Tibial nerve (tissue), 4 donors: ENCODE measurements around the gene TMCC1. TPM values are rescaled to one million over a fixed set of nuclear protein-coding genes. Genes with fewer than 3 reads are reported as not detected.

ENCODE experiments used
- DNase-seq, 2 donors: peaks; one replicate each; pipeline ENCODE4 v3.0.0-alpha.2; 2019; ENCODE audit warnings: low spot score in 2 of 2
- H3K27ac ChIP-seq, 4 donors: fragments of 200-600 bp; sonication (generic) in 3 of 4; one replicate each; pipeline ENCODE4 v1.5.1; 2017 to 2019; ENCODE audit warnings: mild to moderate bottlenecking in 1 of 4
- H3K27me3 ChIP-seq, 2 donors: fragments of 200-600 bp; sonication (generic) in 1 of 2; one replicate each; pipeline versions ENCODE4 v1.5.1 to v1.6.0; 2017 to 2019
- H3K36me3 ChIP-seq, 3 donors: fragments of 200-600 bp; sonication (generic); one replicate each; pipeline ENCODE4 v1.5.1; 2018 to 2019
- H3K4me1 ChIP-seq, 4 donors: fragments of 200-600 bp; sonication (generic) in 3 of 4; one replicate each; pipeline ENCODE4 v1.5.1; 2017 to 2019
- H3K4me3 ChIP-seq, 4 donors: fragments of 200-600 bp; sonication (generic) in 3 of 4; one replicate each; pipeline ENCODE4 v1.5.1; 2017 to 2019; ENCODE audit warnings: mild to moderate bottlenecking in 1 of 4, moderate library complexity in 1 of 4
- H3K9me3 ChIP-seq, 4 donors: fragments of 200-600 bp; sonication (generic) in 3 of 4; one replicate each; pipeline ENCODE4 v1.5.1; 2017 to 2019
- EP300 ChIP-seq, 2 donors: sonication (generic); formaldehyde crosslinking; IDR thresholded peaks; one replicate each; pipeline ENCODE4 v1.6.1; 2017; ENCODE audit warnings: antibody characterized with exemption in 2 of 2, mild to moderate bottlenecking in 1 of 2
- POLR2A ChIP-seq, 2 donors: fragments of 450-650 bp; IDR thresholded peaks; one replicate each; pipeline ENCODE4 v1.6.1; 2017; ENCODE audit warnings: antibody characterized with exemption in 2 of 2, mild to moderate bottlenecking in 2 of 2, moderate library complexity in 2 of 2
- WGBS, 2 donors: methylation state at CpG; one replicate each; pipeline ENCODE4 v1.1.5; 2018; 5-methylcytosine and 5-hydroxymethylcytosine counted together
- total RNA-seq, 4 donors: library from RNA; depleted of rRNA; stranded (reverse); fragments of >200 nt; gene quantifications; one replicate each; pipeline ENCODE4 v1.1.0, GENCODE V29; 2016
- TF ChIP-seq, protein P1 (sequence below), 5 experiments: fragments of 200-600 bp in 3 of 5; fragments of 450-650 bp in 2 of 5; sonication (generic) in 3 of 5; IDR thresholded peaks; one replicate each; pipeline ENCODE4 v1.5.1; 2016 to 2019; ENCODE audit warnings: antibody characterized with exemption in 5 of 5, mild to moderate bottlenecking in 3 of 5, moderate library complexity in 2 of 5

Gene TMCC1
- total RNA-seq, 4 donors from 2014 or later, result 19.9 to 27.9 (median 23.1) TPM

DNA sequence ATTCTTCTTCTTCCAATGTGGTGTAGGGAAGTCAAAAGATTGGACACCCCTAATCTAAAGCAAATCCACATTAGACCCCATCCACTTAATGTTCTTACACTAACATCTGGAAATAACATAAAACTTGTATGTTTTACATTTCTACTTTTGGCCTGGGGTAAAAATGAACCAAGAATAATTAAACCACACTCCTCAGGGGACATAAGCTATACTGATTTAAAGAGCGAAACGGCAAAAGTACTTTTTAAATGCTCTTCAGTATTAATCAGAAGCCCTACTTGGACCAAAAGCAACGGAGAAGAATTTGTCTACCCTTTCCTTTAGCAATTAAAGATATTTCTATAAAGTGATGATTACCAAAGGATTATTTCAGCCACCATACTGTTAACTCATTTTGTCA is 123.9 kb downstream of the TMCC1 start:
- H3K27ac ChIP-seq, result no peak overlapping the region
- H3K4me3 ChIP-seq, result no peak overlapping the region
- 80 to 85% methylated on average over 3 of the region's 3 CpGs for WGBS, 2 donors
- TF ChIP-seq EP300 (IDR thresholded peaks at IDR 0.05) (no peak), POLR2A (IDR thresholded peaks at IDR 0.05) (no peak)
- TF ChIP-seq, protein P1, sequence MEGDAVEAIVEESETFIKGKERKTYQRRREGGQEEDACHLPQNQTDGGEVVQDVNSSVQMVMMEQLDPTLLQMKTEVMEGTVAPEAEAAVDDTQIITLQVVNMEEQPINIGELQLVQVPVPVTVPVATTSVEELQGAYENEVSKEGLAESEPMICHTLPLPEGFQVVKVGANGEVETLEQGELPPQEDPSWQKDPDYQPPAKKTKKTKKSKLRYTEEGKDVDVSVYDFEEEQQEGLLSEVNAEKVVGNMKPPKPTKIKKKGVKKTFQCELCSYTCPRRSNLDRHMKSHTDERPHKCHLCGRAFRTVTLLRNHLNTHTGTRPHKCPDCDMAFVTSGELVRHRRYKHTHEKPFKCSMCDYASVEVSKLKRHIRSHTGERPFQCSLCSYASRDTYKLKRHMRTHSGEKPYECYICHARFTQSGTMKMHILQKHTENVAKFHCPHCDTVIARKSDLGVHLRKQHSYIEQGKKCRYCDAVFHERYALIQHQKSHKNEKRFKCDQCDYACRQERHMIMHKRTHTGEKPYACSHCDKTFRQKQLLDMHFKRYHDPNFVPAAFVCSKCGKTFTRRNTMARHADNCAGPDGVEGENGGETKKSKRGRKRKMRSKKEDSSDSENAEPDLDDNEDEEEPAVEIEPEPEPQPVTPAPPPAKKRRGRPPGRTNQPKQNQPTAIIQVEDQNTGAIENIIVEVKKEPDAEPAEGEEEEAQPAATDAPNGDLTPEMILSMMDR (IDR thresholded peaks at IDR 0.05), result no peak
- no peaks in the 10 kb centered on the region for H3K36me3 ChIP-seq
- H3K9me3 ChIP-seq, result no peaks in the 10 kb centered on the region
- H3K27me3 ChIP-seq, result no peaks in the 10 kb centered on the region
- peaks cover 0 to 18% (median 8%) of the 10 kb centered on the region in 4 donors for H3K4me1 ChIP-seq
- no peak for DNase-seq

DNA sequence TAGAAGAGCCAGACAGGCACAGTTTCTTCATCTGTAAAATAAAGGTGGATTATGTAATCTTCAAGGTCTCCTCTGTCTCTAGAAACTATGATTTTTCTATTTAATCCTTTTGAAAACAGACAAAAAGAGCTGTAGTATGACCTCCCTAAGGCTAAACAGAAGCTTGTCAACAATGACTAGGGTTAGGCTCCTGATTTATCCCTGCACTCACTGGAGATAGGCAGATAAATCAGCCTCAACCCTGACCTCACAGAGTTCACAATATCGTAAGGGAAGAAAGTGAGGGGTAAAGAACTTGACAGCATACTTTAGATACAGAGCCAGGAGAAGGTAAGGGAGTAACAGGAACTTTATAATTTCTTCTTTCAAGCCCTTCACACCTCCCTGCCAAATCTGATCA is 124.8 kb downstream of the TMCC1 start:
- Histone ChIP-seq H3K27me3 (no peaks in the 10 kb centered on the region), H3K9me3 (no peaks in the 10 kb centered on the region), H3K4me1 (peaks cover 0 to 21% (median 8%) of the 10 kb centered on the region in 4 donors), H3K36me3 (no peaks in the 10 kb centered on the region), H3K27ac (no peak overlapping the region), H3K4me3 (no peak overlapping the region)
- TF ChIP-seq, protein P1 (IDR thresholded peaks at IDR 0.05), result no peak
- TF ChIP-seq POLR2A (IDR thresholded peaks at IDR 0.05) (no peak), EP300 (IDR thresholded peaks at IDR 0.05) (no peak)
- DNase-seq, result no peak
- 70 to 87% methylated on average over 1 of the region's 1 CpG for WGBS, 2 donors

DNA sequence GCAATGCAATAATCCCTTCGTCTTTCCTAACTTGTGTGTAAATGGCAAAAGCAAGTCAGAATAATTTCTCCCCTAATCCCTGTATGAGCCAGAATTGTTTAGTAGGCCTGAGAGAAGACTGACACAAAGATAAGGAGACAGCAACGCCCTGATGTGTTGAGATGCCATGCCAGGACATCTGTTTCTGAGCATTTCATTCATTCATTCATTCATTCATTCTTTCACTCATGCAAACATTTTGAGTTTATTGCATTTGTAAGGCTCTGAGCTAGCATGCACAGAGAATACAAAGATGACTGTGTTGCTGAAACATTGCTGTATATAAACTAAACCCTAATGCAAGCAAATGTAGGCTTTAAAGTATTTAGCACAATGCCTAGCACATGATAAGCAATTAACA is 127.4 kb downstream of the TMCC1 start:
- no peaks in the 10 kb centered on the region for H3K36me3 ChIP-seq
- H3K9me3 ChIP-seq, result no peaks in the 10 kb centered on the region
- no peaks in the 10 kb centered on the region for H3K27me3 ChIP-seq
- peaks cover 0 to 12% (median 0%) of the 10 kb centered on the region in 4 donors for H3K4me1 ChIP-seq
- H3K27ac ChIP-seq, result no peak overlapping the region
- H3K4me3 ChIP-seq, result no peak overlapping the region
- TF ChIP-seq EP300 (IDR thresholded peaks at IDR 0.05), result no peak
- TF ChIP-seq, protein P1 (IDR thresholded peaks at IDR 0.05), result no peak
- no peak for TF ChIP-seq POLR2A (IDR thresholded peaks at IDR 0.05)
- WGBS, 2 donors, result 77 to 79% methylated on average over 2 of the region's 2 CpGs
- no peak for DNase-seq

DNA sequence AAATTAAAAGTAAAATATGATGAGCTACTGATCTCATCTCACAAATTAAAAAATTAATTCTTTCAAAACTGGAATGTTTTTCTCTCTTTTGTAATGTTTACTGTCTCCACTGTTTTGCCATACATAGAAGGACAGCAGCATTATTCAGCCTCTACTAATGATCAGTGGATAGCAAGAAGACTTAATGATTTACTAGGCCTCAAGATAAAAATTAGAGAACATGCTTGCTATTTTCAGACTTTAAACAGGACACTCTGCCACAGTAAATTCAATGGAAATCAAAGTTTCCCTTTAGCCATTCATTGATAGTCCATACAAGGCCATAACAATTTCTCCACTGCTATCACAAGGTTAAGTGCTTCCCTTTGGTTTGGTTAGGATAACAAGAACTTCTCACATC is 129.4 kb downstream of the TMCC1 start:
- H3K36me3 ChIP-seq, result no peaks in the 10 kb centered on the region
- DNase-seq, result no peak
- peaks cover 0 to 12% (median 0%) of the 10 kb centered on the region in 4 donors for H3K4me1 ChIP-seq
- TF ChIP-seq EP300 (IDR thresholded peaks at IDR 0.05) (no peak), POLR2A (IDR thresholded peaks at IDR 0.05) (no peak)
- TF ChIP-seq, protein P1 (IDR thresholded peaks at IDR 0.05), result no peak
- H3K27me3 ChIP-seq, result no peaks in the 10 kb centered on the region
- no peak overlapping the region for H3K27ac ChIP-seq
- H3K9me3 ChIP-seq, result no peaks in the 10 kb centered on the region
- no peak overlapping the region for H3K4me3 ChIP-seq

DNA sequence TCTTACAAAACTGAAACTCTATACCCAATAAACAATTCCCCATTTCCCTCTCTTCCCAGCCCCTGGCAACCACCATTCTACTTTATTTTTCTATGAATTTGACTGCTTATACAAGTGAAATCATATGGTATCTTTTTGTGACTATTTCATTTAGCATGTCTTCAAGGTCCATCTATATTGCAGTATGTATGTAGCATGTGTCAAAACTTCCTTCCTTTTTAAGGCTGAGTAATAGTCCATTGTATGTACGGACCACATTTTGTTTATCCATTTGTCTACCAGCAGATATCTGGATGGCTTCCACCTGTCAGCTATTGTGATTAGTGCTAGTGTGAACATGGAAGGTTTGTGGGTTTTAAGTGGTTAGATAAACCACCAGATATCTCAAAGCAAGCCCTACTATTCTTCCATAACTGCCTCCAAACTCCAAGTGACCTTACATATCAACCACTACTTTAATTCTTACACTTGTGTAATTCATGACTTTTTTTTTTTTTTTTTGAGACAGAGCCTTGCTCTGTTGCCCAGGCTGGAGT is 134.7 kb downstream of the TMCC1 start:
- no peaks in the 10 kb centered on the region for H3K9me3 ChIP-seq
- no peak overlapping the region for H3K4me3 ChIP-seq
- peaks cover 0 to 13% (median 0%) of the 10 kb centered on the region in 3 donors for H3K36me3 ChIP-seq
- H3K27ac ChIP-seq, result no peak overlapping the region
- no peak for DNase-seq
- TF ChIP-seq, protein P1 (IDR thresholded peaks at IDR 0.05), result no peak
- no peak for TF ChIP-seq POLR2A (IDR thresholded peaks at IDR 0.05)
- TF ChIP-seq EP300 (IDR thresholded peaks at IDR 0.05), result no peak
- no peaks in the 10 kb centered on the region for H3K27me3 ChIP-seq
- 92 to 93% methylated on average over 1 of the region's 1 CpG for WGBS, 2 donors
- H3K4me1 ChIP-seq, result peaks cover 0 to 9% (median 4%) of the 10 kb centered on the region in 4 donors
